Activated naive CD4-positive, alpha-beta T cell (primary cell): ENCODE results near the gene MED13.
"Not testable (repeated sequence)": the region's sequence is repeated elsewhere in the genome, so short reads cannot be mapped to it uniquely, and the experiment has no call there.

ENCODE experiments used
- DNase-seq, 4 experiments: peaks; one replicate each; lab custom pipeline; 2025; lab: John Stamatoyannopoulos, UW

The MED13 gene

DNA sequence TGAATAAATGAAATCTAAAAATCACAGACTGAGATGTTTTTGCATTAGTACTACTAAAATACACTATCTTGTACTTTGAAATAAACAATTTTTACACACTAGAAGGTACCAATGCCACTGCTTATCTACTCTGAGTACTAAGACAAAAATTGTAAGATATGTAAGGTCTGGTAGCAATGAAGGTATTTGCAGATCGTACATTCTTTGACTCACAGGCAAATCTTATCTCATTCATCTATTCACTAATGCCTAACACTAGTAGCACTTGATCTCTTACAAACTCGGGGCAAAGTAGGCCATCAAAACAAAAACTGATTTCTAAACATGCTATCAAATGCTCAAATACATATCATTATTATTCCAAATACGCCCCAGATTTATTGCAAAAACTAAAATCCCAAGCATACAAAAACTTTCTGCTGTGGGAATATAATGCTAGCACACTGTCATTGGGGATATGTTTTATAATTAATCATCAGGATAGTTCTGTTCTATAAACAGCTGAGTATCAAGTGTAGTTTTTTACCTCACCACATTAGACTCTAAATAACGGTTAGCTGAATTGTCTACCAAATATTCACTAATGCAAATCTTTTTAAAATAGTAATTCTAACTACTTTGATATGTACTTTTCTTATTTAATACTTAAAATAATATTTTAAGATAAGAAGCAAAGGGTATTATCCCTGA lies 68.0 kb downstream of the MED13 start:
- no peak for DNase-seq

DNA sequence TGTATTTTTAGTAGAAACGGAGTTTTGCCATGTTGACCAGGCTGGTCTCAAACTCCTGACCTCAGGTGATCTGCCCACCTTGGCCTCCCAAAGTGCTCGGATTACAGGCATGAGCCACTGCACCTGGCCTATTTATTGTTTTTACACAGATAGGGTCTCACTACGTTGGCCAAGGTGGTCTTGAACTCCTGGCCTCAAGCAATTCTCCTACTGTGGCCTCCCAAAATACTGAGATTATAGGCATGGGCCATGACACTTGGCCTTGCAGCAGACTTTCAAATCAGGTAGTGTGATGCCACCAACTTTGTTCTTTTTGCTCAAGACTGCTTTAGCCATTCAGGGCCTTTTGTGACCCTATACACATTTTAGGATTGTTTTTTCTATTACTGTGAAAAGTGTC lies 75.6 kb downstream of the MED13 start:
- no peak for DNase-seq

DNA sequence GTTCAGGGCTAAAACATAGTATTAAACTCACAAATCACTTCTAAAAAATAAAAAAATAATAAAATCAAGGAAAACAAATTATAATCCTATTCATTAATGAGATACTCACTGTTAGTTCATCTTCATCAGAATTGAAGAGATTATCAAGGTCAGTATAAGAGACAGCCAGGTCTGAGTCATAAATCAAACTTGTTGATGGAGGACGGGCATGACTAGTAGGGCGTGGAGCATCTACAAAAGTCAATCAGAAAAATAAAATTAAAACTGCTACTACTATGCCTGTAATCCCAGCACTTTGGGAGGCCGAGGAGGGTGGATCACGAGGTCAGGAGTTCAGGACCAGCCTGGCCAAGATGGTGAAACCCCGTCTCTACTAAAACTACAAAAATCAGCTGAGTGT lies 78.2 kb downstream of the MED13 start:
- no peak for DNase-seq

DNA sequence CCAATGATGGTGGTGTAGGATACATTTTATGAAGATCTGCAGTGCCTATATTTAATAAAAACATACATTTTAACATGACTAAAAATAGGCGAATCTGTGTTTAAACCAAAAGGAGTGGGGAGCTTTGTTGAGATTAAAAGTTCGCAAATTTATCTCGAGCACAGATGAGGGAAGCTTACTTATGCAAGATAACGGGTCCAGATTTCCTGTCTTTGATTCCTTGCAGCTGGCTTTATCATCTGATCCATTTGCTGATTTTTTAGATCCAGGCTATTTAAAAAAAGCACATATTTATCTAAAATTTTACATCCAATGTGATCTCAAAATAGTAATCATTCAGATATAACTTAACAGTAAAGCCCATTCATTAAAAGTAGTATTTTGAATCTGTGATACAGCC lies 80.3 kb downstream of the MED13 start:
- DNase-seq = no peak

DNA sequence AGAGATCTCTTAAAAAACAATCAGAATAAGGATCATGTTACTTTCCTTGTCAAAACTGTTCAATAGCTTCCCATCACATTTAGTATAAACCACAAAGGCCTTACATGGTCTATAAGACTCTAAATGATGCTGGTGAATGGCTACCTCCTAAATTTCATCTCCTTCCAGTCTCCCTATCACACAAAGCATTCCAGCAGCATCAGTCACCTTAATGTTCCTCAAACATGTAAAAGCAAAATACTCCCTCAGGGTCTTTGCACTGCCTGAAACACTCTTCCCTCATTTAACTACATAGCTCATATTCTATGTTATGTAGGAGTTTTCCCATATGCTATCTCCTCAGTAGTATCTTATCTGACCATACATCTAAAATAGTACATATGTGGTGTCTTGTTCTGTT lies 83.8 kb downstream of the MED13 start:
- DNase-seq = no peak

DNA sequence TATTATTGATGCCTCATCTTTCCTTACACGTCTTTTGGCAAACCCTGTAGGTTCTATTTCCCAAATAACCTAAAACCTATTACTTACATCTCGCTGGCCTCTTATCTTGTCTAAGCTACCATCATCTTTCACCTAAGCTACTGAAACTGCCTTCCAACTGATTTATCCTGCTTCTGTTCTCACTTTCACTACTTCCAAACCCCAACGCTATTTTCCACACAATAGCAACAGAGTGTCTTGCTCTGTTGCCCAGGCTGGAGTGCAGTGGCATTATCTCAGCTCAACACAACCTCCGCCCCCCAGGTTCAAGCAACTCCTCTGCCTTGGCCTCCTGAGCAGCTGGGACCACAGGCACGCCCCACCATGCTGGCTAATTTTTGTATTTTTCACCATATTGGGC lies 84.5 kb downstream of the MED13 start:
- DNase-seq = no peak

DNA sequence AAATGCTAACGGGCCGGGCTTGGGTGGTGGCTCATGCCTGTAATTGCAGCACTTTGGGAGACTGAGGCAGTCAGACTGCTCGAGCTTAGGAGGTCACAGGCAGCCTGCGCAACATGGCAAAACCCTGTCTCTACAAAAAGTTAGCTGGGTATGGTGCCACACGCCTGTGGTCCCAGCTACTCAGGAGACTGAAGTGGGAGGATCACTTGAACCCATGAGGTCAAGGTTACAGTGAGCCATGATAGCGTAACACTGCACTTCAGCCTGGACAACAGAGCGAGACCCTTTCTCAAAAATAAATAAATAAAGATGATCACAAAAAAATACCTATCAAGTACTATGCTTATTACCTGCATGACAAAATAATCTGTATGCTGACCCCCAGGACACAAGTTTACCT lies 91.0 kb downstream of the MED13 start:
- no peak for DNase-seq

DNA sequence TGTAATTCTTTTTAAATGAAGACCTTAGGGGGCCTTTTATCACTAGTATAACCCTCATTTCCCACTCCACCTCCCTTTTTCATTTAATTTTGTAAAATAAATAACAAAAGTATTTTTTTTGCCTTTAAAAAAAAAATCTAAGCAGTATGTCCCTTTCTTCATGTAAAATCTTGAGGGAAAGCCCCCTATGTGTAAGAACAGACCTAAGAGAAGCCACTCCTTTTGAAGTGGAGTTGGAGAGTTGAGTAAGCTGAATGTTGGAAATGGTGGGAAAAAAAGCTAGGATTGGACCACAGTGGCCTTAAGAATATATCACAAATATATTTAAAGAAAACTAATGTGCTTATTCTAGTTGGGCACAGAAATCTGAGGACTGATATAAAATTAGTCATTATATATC lies 92.8 kb downstream of the MED13 start:
- no peak for DNase-seq

DNA sequence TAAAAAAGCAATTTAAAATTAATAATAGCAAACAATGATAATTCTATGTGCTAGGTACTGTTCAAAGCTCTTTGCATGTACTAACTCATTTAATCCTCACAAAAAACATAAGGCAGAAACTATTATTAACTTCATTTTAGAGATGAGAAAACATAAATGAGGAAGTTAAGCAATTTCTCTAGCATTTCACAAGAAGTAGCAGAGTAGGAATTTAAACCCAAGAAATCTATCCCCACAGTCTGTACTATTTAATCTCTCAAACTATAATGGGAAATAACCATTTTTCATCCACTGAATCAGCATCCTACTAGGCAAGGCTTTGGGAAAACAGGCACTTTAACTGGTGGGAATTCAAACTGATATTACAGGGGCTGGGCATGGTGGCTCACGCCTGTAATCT lies 95.0 kb downstream of the MED13 start:
- no peak for DNase-seq

DNA sequence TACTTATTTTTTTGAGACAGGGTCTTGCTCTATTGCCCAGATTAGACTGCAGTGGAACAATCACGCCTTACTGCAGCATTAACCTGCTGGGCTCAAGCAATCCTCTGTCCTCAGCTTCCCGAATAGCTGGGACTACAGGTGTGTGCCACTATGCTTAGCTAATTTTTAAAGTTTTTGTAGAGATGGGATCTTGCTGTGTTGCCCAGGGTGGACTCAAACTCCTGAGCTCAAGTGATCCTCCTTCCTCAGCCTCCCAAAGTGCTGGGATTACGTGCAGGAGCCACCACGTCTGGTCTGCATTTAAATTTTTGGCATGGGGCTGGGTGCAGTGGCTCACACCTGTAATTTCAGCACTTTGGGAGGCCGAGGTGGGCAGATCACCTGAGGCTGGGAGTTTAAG lies 96.3 kb downstream of the MED13 start:
- DNase-seq = no peak

DNA sequence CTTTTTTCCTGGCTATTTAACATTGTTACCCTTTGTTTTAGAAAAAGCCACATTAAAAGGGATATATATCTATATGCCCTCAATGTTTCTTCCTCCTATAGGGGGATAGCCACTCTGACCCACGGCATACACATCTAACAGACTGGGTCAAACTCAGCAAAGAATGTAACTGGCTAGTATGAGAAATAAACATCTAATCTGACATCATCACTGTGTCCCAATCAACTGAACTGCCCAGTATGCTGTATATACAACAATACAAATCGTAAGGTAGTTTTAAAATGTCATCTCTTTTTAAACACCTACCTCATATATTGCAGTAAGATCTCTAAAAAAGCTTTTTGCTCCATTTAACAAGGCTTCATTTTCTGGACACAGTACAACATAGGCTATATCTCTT lies 97.3 kb downstream of the MED13 start:
- DNase-seq = no peak

DNA sequence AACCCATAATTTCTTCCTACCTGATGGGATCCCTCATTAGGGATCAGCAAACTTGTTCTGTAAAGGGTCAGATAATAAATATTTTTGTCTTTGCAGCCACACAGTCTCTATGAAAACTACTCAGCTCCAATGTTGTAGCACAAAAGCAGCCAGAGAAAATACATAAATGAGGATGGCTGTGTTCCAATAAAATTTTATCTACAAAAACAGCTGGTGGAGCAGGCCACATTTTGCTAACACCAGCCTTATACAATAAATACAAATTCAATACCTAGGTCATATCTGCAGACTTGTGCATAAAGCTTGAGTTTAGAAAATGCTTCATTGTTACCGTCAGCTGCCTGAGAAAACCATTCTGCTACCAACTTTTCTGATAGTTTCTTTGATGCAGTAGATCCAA lies 98.9 kb downstream of the MED13 start:
- no peak for DNase-seq

DNA sequence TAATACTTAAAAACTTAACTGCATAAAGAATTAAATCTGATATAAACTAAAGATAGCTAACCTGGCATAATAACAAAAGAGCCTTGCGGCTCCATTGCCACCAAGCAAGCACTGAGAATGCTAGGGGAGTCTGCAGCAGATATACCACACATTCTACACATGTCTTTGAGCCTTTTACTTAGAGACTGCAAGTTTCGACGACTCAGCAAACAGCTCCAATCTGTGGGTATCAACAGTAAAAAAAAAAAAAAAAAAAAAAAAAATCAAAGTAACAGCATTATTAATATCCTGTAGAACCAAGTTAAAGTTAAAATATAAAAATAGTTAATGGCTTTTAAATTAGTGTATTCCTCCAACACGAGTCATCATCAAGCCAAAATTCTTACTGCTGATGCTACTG lies 109.5 kb downstream of the MED13 start:
- no peak for DNase-seq

DNA sequence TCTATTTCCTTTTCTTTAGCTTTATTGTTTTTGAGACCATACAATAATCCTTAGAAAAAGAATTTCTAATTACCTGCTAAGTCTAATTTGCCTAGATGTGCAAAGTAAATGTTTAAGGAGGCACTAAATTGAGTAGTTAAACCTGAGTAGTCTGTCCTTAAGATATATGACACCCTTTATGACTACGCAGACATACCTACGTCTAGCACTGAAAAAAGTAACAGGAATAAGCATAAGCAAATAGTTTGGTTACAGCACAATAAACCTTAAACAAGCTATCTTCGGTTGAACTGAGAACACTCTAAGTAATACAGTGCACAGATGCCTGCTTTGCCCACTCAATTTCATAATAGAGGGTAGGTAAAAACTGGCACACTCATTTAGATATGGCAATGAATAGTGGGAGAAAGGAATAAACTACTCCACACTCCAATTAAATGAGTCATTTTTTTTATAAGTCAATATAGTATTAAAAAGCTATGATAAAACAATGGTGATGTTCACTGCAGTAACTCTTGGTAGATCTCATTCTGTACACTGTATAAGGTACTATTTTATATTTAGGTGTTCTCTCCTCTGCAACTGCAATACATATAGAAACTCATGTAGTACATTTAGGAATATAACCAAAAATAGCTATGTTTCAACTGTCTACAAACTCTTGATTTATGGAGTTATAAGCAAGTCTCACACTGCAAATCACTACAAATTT lies 117.6 kb downstream of the MED13 start:
- DNase-seq = no peak

DNA sequence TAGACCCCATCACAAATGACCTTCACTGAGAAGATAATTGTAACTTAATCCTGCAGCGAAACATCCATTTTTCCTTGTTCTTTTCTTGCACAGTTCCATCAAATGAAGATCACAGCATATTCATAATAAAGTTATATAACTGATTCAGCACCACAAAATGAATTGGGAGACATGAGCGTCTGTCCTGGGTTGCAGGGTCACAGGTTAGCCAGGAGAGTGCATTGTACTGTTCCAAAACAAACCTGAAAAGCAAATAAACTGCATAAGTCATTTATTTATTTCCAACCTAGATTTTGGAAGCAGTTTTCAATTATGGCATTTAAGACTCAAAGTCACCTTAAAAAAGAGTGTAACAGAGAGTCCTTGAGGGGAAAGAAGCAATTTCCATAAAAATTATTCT lies 118.7 kb downstream of the MED13 start:
- DNase-seq = no peak

DNA sequence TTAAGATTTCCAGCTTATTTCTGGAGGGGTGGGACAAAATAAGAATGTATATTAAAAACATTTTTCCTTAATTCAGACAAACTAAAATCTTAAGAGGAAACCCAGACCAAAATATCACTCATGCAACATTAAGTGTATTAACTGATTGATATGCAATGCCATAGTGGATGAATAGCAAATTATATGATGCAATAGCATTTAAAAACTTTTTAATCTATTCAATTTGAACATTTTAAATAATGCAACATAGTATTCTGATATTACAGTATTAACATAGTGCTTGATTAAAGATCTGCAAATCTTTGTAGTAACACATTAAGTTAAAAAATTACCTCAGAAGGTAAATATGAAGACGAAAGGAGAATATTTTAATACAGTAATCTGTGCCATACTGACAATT lies 122.0 kb downstream of the MED13 start:
- DNase-seq = no peak

DNA sequence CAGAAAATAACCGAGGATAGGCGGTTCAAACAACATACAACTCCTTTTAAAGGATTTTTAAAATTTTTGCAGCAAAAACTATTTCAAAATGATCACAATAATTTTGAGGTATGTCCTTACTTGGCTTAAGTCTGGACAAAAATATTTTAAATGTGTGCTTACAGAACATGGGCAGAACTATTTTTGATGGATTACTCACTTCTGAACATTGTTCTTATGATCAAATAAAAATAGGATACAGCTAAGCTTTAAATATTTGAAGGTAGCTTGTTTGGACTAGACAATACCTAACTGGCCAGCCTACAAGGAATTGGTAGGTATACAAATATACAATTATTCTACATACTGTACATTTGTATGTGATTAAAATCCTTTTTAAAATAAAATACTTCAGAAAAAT lies 123.0 kb downstream of the MED13 start:
- DNase-seq = no peak

DNA sequence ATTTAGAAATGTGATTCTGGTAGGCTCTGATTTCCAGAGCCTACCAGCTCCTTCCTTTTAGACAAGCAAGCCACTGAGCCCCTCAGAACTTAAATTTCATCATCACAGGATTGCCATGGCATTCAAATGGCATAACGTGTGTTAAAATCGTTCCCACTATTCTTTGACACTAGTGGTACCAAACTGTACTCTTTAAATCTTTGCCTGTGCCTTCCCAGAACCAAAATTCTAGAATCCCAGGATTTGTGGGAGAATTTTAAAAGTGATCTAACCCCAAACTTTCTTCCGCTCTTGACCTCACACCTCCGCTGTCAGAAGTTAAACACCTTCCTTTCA lies 137.0 kb downstream of the MED13 start:
- DNase-seq = no peak

DNA sequence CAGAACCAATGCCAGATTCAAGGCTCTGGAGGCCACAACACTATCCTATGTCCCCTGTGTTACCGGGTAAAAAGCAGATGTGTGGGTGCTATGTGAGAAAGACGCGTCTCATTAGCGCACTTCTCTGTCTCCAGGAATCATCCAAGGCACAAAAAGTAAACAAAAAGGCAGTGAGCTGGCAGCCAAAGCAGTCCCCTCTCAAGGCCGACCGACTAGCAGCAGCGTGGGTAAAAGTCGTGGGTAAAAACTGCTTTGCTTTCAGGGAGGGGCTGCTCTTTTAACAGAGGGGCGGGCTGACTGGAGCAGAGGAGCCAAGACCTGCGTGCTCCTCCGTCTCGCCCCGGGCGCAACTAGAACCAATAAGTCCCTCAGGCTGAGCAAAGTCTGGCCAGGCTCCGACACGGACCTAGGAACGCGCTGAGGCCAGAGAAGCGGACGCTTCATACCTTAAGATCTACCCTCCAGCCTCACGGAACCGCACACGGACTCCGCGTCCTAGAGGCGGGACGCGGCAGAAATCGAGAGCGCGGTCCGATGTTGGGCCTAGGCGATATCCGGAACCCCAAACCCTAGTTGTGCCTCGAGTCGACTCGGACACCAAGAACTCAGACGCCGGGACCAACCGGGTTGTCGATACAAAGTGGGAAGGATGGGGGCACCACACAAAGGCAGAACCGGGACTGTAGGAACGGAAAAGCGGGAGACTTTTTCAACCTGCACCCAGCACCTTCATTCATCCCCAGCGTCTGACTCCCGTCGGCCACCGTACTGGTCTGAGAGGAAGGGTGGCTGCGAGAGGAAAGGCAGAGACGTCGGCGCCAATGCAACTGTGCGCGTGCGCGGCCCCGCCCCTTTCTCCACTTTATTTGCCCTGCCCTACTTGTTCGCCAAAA lies 137.6 kb downstream of the MED13 start, which contains the start of gene INTS2:
INTS2 (minus strand) TSS at position 775 of the 893 bp plus-strand sequence. CDS start 1,338 bp downstream, outside the sequence.
- peak; percentile 75 to 91 (median 90) for DNase-seq

DNA sequence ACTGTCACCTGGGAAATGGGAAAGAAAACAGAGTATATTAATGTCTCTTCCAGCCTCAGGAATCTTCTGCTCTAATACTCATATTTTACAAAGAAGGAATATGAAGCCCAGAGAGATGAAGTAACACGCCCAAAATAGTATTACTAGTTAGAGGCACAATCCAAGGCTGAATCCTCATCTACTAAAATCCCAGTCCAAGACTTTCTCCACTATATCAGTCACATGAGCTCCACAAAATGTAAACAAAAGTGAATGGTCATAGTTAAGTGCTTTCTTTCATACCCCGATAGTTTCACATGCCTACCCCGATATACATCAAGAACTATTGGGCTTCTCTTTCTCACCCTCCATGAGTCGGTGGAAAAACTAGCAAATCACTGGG lies 138.3 kb downstream of the MED13 start:
- no peak for DNase-seq

DNA sequence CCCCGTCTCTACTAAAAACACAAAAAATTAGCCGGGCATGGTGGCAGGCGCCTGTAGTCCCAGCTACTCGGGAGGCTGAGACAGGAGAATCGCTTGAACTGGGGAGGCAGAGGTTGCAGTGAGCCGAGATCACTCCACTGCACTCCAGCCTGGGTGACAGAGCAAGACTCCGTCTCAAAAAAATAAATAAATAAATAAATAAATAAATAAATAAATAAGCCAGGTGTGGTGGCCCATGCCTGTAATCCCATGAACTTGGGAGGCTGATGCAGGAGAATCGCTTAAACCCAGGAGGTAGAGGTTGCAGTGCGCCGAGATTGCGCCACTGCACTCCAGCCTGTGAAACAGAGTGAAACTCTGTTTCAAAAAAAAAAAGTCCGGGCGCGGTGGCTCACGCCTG lies 149.9 kb downstream of the MED13 start:
- not testable (repeated sequence) for DNase-seq

DNA sequence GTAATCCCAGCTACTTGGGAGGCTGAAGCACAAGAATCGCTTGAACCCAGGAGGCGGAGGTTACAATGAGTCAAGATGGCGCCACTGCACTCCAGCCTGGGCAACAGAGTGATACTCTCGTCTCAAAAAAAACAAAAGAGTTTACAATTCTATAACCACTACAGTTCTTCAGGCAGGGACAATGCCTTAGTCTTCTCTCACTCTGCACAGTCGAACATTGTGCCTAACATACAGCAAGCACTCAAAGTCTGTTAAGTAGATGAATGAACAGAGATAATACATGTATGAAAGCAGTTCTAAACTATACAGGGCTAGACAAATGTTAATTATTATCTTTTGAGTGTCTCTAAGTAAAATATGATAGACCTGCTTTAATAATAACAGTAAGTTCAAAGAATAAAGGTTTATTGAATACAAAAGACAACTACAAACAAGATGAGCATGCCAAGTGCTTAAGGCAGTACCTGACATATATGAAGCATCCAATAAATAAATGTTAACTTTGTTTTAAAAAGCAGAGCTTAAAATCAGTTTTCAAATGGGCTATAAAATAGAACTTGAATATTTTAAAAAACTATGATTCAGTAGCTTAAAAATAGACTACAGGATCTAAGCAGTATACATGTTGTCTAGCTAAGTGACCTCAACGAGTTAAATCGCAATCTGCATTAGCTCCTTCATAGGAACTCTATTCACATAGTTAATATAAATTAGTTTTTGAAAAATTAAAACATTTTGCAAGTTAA lies 156.6 kb downstream of the MED13 start:
- no peak for DNase-seq
